DND-41 (cell line): ENCODE measurements around the gene OR11A1.

Experiments
- EZH2 ChIP-seq: IDR thresholded peaks from 3 replicates; pipeline ENCODE4 v1.6.1; 2012; ENCODE audit warnings: borderline replicate concordance, low read depth, mild to moderate bottlenecking, moderate library complexity, low read length, inconsistent platforms; ENCODE audit not compliant: severe bottlenecking
- TF ChIP-seq, protein P1 (sequence below): IDR thresholded peaks from 2 replicates; pipeline ENCODE4 v1.5.1; 2012; ENCODE audit warnings: borderline replicate concordance, low read length, moderate library complexity, mild to moderate bottlenecking; ENCODE audit not compliant: poor library complexity, severe bottlenecking; ENCODE audit errors: extremely low read depth

DNA sequence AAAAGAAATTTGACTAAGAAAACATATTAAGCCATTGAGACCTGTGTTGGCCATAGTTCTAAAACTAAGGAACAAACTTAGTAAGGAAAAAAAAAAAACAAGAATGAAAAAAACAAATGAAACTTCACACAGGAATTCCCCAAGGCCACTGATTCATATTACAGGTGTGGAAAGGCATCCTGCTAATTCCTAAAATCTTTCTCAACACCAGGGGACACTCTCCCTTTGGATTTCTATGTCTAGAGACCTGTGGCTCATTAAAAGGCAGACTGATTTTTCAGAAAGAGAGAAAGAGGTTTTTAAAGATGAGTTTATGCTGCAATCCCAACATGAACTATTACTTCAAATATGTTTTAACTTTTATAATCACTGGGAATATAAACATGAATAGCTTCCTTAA lies 42.3 kb downstream of the OR11A1 start, which contains the start of gene OR12D1:
- TF ChIP-seq, protein P1, sequence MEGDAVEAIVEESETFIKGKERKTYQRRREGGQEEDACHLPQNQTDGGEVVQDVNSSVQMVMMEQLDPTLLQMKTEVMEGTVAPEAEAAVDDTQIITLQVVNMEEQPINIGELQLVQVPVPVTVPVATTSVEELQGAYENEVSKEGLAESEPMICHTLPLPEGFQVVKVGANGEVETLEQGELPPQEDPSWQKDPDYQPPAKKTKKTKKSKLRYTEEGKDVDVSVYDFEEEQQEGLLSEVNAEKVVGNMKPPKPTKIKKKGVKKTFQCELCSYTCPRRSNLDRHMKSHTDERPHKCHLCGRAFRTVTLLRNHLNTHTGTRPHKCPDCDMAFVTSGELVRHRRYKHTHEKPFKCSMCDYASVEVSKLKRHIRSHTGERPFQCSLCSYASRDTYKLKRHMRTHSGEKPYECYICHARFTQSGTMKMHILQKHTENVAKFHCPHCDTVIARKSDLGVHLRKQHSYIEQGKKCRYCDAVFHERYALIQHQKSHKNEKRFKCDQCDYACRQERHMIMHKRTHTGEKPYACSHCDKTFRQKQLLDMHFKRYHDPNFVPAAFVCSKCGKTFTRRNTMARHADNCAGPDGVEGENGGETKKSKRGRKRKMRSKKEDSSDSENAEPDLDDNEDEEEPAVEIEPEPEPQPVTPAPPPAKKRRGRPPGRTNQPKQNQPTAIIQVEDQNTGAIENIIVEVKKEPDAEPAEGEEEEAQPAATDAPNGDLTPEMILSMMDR = no peak
- no peak for TF ChIP-seq EZH2
